PC-9 (cell line): Measurements from ENCODE around the gene ATP8B3.

Experiments used
- CTCF ChIP-seq: fragments of 200-600 bp; sonication (generic); conservative IDR thresholded peaks from 2 replicates; pipeline ENCODE4 v1.6.1; 2017; ENCODE audit warnings: mixed run types, antibody characterized with exemption, mild to moderate bottlenecking, moderate library complexity
- EZH2 ChIP-seq: fragments of 200-600 bp; sonication (generic); IDR thresholded peaks from 2 replicates; pipeline ENCODE4 v1.8.0; 2017; ENCODE audit warnings: antibody characterized with exemption, low read depth

GRCh38 chr19:1744133-1744665 lies 67.9 kb downstream of the ATP8B3 start:
- TF ChIP-seq CTCF (no peak), EZH2 (no peak)
